Measurements from ENCODE around the gene TMEM171.

TMEM171 gene

DNA sequence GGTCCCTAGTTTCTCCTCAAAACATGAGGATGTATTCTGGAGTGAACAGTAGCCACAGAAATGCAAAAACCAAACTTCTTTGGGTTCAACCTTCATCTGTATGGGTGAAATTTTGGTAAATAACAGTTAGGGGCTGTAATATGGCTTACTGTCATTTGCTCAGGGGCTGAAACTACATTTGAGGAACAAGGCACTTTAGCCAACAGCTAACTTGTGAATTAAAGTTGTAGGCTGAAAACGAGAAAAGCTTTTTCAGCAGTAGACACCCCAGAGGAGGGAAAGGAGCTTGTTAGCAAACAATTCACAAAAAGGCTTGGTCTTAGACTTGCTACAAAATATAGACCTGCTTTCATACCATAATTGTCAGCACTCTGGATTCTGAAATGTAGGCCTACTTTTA is 6.6 kb downstream of the TMEM171 start:
- DNase-seq (ENCODE audit: low read depth): peak; percentile 24
- no peak overlapping the region for H3K4me3 ChIP-seq (ENCODE audit: low read depth, low read length)
- TF ChIP-seq CTCF (IDR thresholded peaks at IDR 0.05; ENCODE audit: insufficient read depth, low read depth, low read length, missing control alignments): no peak

DNA sequence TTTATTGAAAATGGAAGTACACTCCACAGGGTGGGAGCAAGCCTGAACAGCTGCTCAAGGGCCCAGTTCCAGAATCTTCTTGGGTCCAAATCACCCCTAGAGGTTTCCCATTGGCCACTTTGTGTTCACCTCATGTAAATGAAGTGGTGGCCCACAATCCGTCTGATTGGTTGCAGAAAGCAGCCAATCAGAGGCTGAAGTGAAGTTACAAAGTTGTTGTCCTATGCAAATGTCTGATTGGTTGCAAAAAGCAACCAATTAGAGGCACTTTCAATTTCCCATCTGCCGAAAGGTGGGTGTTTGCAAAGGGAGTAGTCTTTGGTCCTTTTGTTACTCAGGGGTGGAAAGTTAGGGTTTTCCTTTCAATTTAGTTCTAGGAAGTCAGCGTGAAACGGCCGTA is 8.8 kb downstream of the TMEM171 start:
- no peak for DNase-seq (ENCODE audit: low read depth)
- TF ChIP-seq CTCF (IDR thresholded peaks at IDR 0.05; ENCODE audit: insufficient read depth, low read depth, low read length, missing control alignments): no peak
- H3K4me3 ChIP-seq (ENCODE audit: low read depth, low read length): no peak overlapping the region

- H3K4me3 ChIP-seq (ENCODE audit: low read depth, low read length): no peak overlapping the region
- no peak for TF ChIP-seq CTCF (IDR thresholded peaks at IDR 0.05; ENCODE audit: insufficient read depth, low read depth, low read length, missing control alignments)
- no peak for DNase-seq (ENCODE audit: low read depth)
These were observed 10.4 kb downstream of the TMEM171 start for GRCh38 chr5:73130811-73131210.

DNA sequence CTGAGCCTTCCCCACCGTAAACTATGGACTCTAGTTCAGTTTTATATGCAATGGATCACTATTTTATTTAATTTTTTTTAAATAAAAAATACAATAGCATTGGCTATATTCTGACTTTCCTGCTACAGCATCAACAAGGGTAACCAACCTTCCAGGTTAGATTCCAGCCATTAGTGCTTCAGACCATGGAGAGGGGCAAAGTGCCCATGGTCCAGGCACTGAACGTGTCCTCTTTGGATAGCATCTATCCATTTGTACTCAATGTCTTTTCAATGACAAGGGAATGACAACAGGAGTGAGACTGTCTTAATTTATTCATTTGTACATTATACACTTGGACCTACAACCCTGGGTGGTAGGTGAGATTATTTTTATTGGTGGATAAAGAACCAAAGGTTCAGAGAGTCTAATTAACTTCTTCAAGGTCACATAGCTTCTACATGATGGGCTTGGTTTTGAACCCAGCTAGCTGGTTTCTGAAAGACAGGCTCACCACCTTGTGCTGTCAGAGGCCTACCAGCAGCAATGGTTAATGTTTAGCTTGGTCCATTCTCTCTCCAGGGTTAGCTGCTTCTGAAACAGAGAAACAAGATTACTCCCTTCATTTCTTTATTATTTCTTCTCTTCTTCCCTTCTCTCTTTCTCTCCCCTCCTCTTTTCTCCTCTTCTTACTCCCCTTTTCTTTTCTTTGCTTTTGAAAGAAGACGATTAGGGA is 11.5 kb downstream of the TMEM171 start:
- no peak overlapping the region for H3K4me3 ChIP-seq (ENCODE audit: low read depth, low read length)
- no peak for TF ChIP-seq CTCF (IDR thresholded peaks at IDR 0.05; ENCODE audit: insufficient read depth, low read depth, low read length, missing control alignments)
- DNase-seq (ENCODE audit: low read depth): no peak

DNA sequence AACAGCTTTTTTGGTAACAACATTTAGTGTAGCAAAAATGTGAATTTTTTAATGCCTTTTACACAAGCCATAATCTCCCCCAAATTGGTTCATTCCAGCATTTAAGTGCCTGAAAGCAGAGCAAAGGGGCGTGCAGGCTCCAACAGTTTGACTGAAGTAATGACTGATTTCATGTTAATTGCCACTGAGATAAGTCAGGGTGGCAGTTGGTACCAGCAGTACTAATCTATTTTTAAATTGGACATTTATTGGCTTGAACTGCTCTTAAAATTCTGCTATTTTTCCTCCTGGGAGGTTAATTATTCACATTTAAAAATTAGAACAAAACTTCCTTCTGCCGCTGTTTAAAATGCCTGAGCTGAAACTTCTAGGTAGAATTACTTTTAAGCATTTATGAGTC is 12.4 kb downstream of the TMEM171 start:
- no peak for DNase-seq (ENCODE audit: low read depth)
- TF ChIP-seq CTCF (IDR thresholded peaks at IDR 0.05; ENCODE audit: insufficient read depth, low read depth, low read length, missing control alignments): no peak
- no peak overlapping the region for H3K4me3 ChIP-seq (ENCODE audit: low read depth, low read length)

- no peak overlapping the region for H3K4me3 ChIP-seq (ENCODE audit: low read depth, low read length)
- no peak for DNase-seq (ENCODE audit: low read depth)
- TF ChIP-seq CTCF (IDR thresholded peaks at IDR 0.05; ENCODE audit: insufficient read depth, low read depth, low read length, missing control alignments): no peak
These were observed 14.6 kb downstream of the TMEM171 start for GRCh38 chr5:73135021-73135420.
